HG02970 (cell line): ENCODE results near the gene RAB3GAP2.
"Not testable (repeated sequence)": the region's sequence is repeated elsewhere in the genome, so short reads cannot be mapped to it uniquely, and the experiment has no call there.

Experiments used
- ATAC-seq: cut with Tn5 transposase; IDR thresholded peaks from one replicate; pipeline ENCODE4 v1.9.1; 2021; ENCODE audit warnings: mild to moderate bottlenecking, moderate library complexity, moderate number of reproducible peaks; ENCODE audit not compliant: unreplicated experiment, low FRiP score

Gene RAB3GAP2

GRCh38 chr1:220153147-220153546 is 119.1 kb downstream of the RAB3GAP2 start:
- no peak for ATAC-seq

- no peak for ATAC-seq
These were observed 120.8 kb downstream of the RAB3GAP2 start for GRCh38 chr1:220151454-220151853.

GRCh38 chr1:220149742-220150141 is 122.5 kb downstream of the RAB3GAP2 start:
- no peak for ATAC-seq

- ATAC-seq = no peak
These were observed 128.2 kb downstream of the RAB3GAP2 start for GRCh38 chr1:220144051-220144450.

GRCh38 chr1:220139966-220140365 is 132.3 kb downstream of the RAB3GAP2 start:
- ATAC-seq = no peak

- no peak for ATAC-seq
These were observed 135.1 kb downstream of the RAB3GAP2 start for GRCh38 chr1:220137019-220137786.

- ATAC-seq = no peak
These were observed 136.5 kb downstream of the RAB3GAP2 start for GRCh38 chr1:220135755-220136154.

GRCh38 chr1:220129479-220130210 is 142.6 kb downstream of the RAB3GAP2 start:
- no peak for ATAC-seq

- no peak for ATAC-seq
These were observed 145.2 kb downstream of the RAB3GAP2 start for GRCh38 chr1:220127076-220127475.

- no peak for ATAC-seq
These were observed 147.7 kb downstream of the RAB3GAP2 start for GRCh38 chr1:220124542-220124941.

- no peak for ATAC-seq
These were observed 148.4 kb downstream of the RAB3GAP2 start for GRCh38 chr1:220123889-220124288.

- ATAC-seq = no peak
These were observed 149.2 kb downstream of the RAB3GAP2 start for GRCh38 chr1:220123066-220123465.

GRCh38 chr1:220121791-220122530 is 150.3 kb downstream of the RAB3GAP2 start:
- ATAC-seq = no peak

- ATAC-seq = no peak
These were observed 153.2 kb downstream of the RAB3GAP2 start for GRCh38 chr1:220119043-220119512.

GRCh38 chr1:220113136-220113695 is 159.0 kb downstream of the RAB3GAP2 start:
- no peak for ATAC-seq

- ATAC-seq = not testable (repeated sequence)
These were observed 159.7 kb downstream of the RAB3GAP2 start for GRCh38 chr1:220112600-220112999.

- not testable (repeated sequence) for ATAC-seq
These were observed 161.8 kb downstream of the RAB3GAP2 start for GRCh38 chr1:220110473-220110872.

GRCh38 chr1:220099826-220100225 is 172.4 kb downstream of the RAB3GAP2 start:
- ATAC-seq = no peak
